NCI-H1048 (cell line): ENCODE measurements around the gene OGG1.
A peak's percentile ranks its signal among the peaks of the same experiment; 100 is the strongest.

Source experiments
- DNase-seq: peaks from one replicate; lab custom pipeline; 2025; lab: John Stamatoyannopoulos, UW

OGG1 gene

DNA sequence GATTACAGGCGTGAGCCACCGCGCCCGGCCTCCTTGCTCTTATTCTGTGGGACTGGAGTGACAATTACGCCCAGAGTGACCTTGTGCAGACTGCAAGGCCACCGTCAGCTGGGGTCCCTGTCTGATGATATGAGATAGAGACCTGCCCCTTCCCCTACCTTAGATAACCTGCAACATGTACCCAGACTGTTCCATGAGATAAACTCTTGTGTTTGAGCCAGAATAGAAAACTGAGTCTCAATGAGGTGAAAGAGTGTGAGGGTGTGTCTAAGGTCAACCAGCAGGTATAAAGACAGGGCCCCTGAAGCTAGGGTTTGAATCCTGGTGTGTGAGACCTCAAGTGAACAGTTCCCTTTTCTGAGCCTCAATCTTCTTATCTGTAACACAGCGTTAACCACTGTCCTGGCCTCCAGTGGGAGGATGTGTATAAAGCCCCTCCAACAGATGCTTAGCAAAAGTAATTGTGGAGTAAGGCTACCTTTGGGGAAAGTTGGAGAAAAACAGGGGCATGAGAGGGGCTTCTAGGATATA lies 36.5 kb downstream of the OGG1 start:
- DNase-seq: no peak

DNA sequence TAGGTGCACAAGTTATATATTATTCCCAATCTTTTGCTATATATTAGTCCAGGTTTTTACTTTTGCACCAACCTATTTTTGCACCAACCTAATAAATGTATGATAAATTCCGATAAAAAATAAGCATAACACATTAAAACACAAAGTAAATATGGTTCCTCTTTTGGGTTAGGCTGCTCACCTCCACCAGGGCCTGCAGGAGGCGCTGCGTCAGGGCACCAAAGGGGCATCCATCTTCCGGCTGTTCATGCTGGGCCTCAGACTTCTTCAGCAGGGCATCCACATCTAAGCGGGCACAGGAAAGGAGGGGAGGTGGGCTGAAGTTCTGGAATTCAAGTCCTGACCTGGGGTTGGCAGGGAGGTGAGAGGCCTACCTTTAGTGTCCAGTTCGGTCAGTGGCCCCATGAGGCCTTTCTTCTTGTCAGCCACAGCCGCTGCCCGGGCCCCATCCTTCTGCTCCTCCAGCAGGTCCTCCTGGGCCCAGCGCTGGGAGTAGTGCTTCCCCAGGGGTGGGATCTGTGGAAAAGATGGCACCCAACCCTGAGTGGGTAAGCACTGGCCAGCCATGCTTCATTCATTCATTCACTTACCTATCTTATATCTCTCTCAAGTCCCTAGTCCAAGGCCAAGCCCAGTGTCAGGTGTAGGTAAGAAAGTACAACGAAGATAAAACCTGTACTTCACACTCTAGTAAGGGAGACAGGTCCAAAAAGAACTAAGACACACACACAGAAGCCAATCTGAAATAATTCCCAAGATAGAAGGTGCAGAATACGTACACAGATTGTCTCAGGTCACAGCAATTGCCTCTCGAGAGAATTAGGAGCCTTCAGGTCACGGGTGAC lies 37.3 kb downstream of the OGG1 start:
- no peak for DNase-seq

DNA sequence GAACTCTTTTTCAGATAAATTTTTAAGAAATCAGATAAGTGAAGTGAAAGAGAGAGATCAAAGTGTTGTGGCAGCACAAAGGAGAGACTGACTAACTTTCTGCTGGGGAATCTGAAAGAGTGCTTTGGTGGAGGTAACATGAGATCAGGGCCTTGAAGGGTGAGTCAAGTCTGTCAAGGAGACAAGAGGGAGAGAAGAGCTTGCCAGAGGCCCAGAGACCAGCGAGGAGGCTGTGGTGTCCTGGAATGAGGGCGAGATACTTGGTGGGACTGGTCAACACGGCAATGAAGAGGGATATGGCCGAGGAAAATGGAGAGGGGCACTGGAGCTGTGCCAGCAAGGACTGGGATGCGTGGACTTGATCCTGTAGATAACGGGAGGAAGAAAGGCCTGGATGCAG lies 38.0 kb downstream of the OGG1 start:
- DNase-seq: no peak

DNA sequence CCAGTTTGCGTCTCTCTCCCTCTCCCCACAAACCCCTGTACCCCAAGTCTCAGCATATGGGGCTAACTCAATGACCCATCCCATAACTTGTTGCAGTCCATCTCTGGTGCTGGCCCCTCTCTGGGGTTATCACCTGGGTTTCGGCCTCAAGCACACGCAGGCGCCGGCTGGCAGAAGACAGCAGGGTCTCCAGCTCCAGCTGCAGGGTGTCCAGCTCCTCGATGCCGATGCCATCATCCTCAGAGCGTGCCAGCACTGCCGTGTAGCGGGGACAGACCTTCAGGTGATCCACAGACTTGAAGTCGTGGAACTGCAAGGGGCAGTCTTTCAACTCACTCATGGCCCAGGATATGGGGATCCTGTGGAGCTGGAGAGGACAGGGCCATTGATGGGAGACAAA lies 41.4 kb downstream of the OGG1 start:
- DNase-seq: no peak

DNA sequence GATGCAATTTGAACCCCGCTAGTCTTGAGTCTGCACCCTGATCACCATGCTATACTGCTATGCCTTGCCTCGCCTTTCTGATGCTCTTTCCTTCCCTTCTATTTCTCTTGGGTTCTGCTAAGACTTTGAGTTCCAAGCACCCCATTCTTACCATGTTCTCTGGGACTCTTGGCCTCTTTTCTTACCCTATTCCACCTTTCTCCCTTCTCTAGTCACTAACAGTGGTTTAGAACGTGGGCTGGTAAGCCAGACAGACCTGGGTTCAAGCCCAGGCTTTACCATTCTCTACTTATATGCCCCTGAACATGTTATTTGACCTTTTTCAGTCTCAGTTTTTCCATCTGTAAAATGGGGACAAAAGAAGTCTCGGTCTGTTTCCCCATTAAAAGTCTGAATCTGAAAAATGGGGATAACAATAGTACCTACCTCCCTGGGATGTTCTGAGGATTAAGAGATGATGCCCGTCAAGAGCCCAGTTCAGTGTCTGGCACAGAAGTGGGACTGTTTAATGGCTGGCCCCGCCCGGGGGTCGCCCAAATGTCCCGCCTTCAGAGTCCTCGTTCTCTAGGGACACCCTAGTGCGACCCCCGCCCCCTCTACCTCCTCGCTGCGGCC lies 42.1 kb downstream of the OGG1 start:
- DNase-seq: no peak

DNA sequence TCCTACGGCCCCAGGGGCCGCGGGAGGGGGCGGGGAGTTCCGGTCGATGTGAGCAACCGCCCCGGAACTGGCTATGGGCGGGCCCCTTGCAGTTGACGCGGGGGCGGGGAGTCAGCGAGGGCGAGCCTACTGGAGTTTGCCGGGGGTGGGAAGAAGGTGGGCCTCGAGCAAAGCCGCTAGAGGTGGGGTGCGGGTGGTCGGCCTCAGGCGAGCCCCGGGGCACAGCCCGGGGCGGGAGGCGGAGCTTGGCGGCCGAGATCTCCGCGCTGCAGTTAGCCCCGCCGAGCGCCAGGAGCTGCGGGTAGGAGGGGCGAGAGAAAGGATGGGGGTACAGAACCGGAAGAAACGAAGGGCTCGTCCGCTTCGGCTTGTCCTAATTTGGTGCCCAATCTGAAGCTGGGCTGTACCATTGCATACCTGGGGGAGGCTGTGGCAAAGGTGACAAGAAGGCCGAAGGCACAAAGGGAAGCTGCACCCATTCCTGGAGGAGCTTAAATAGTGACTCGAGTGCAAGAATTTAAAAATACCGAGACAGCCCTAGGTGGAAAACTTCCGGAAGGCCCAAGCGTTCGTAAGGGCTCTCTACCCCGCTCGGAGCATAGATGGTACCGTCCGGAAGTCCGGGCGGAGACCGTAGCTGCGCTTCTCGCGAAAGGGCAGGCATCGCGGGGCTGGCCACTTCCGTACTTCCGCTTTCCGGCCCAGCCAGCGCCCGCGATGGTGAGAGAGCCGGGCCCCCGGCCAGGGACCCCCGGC lies 42.8 kb downstream of the OGG1 start, which contains the start of the genes ARPC4 and TADA3:
TSS of gene ARPC4 (plus strand) at position 678 of the 756 bp plus-strand sequence. CDS start at position 718, 40 bp downstream.
TSS of gene TADA3 (minus strand) at position 69 of the 756 bp plus-strand sequence. CDS start 1,007 bp downstream, outside the sequence.
- DNase-seq: peak; percentile 86

DNA sequence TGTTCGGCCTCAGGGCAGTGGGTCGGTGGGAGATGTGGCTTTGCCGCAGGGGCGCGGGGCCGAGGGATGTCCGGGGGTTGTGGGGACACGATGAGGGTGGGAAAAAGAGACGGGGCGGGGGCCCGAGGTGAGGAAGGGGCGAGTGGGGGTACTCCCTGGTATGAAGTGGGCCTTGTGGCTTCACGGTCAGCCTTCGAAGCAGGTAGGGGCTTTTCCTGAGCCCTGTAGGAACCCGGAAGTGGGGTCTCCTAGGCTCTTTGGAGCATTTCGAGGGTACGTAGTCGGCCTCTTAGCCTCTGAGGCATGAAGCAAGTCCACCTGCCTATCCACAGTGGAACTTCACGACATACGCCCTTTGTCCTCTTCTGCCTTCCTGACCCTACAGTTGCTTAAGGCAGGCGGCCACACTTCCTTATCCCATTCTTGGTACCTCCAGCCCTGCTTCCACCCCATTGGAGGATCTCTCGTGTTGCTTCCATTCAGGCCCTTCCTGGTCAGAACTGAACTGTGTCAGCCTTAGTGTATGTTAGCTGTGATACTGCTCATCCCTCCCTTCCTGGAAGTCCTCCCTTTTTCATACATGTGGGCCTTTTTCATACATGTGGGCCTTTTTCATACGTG lies 43.5 kb downstream of the OGG1 start:
- no peak for DNase-seq

DNA sequence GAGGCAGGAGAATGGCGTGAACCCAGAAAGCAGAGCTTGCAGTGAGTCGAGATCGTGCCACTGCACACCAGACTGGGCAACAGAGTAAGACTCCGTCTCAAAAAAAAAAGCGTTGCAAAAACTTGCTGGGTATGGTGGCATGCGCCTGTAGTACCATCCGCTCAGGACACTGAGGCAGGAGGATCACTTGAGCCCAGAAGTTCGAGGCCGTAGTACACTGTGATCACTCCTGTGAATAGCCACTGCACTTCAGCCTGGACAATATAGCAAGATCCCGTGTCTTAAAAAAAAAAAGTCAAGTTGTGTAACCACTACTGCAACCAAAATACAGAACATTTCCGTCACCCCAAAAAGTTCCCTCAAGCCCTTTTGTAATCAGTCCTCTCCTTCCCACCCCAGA lies 44.6 kb downstream of the OGG1 start:
- DNase-seq: no peak

DNA sequence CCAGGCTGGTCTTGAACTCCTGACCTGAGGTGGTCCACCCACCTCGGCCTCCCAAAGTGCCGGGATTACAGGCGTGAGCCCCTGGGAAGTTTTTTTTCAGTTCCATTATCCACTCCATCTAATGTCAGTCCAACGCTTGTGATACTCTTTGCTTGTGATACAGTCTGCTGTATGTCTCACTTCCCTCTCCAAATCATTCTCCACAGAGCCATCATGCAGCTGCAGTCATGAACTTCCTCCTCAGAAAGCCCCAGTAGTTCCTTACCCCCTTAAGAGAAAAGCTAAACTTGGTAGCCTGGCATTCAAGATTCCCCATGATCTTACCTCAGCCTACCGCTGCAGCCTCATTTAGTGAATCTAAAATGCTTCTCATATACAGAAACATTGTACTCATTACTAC lies 45.5 kb downstream of the OGG1 start:
- DNase-seq: no peak

DNA sequence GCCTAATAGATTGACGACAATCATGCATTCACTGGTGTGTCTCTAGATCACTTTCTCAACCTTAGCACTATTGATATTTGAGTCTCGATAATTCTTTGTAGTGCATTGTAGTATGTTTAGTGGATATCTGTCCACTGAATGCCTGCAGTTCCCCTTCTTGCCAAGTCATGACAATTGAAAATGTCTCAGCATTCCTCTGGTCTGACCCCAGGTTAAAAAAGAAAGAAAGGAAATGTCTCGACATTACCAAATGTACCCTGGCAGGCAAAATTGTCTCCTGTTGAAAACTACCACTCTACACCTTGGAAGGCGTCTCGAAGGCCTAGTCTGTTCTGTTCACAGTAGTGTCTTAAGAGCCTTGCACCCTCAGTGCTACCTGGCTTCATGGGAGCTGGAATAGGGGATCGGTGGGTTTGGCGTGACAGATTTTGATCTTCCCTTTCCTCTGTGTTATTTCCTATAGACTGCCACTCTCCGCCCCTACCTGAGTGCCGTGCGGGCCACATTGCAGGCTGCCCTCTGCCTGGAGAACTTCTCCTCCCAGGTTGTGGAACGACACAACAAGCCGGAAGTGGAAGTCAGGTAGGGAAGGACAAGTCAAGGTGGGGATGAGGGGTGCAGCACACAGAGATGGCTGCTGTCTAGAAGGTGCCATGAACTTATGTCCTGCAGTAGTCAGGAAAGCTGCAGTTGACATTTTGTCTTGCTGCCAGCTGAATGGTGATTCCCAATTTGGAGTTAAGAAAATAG lies 47.6 kb downstream of the OGG1 start:
- DNase-seq: no peak

DNA sequence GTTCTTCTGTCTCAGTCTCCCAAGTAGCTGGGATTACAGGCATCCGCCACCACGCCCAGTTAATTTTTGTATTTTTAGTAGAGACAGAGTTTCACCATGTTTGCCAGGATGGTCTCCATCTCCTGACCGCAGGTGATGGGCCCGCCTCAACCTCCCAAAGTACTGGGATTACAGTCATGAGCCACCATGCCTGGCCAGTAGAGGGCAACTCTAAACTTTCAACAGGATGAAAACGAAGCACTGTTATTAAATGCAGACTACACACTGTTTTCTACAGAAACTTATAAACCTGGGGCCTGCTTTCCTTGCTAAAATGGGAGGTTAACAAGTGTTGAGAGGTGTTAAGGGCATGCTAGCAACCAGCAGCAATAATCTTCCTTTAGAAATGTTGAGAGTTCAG lies 50.8 kb downstream of the OGG1 start:
- DNase-seq: no peak

DNA sequence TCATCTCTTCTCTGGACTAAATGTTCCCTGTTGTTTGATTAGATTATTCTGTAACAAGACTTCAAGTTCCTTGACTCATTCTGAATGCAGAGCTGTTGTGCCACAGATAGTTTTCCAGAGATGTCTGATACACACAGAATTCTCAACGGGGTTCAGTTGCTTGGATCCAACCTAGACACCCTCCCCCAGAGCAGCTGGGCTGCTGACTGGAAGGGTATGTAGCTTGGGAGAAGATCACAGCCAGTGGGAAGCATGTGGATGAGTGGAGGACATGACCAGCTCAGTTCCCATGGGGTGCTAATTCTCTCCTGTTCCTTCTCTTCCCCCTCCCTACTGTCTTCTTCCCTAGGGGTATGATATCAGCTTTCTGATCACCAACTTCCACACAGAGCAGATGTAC lies 53.7 kb downstream of the OGG1 start:
- DNase-seq: no peak

DNA sequence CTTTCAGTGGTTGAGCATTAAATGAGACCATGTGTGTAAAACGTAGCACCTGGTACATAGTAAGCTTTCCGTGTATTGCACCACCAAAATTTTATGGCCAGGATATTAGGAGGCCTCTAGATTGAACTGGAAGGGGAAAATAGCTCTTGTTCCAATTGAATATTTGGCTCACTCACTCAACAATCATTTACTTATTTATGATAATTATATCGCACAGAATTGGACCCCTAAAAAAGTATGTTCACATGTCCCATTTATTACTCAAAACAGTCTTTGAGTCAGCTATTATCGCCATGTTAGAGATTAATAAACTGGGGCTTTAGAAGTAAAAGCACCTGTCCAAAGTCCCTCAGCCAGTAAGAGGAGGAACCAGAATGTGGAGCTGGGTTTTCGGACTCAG lies 55.2 kb downstream of the OGG1 start:
- no peak for DNase-seq

DNA sequence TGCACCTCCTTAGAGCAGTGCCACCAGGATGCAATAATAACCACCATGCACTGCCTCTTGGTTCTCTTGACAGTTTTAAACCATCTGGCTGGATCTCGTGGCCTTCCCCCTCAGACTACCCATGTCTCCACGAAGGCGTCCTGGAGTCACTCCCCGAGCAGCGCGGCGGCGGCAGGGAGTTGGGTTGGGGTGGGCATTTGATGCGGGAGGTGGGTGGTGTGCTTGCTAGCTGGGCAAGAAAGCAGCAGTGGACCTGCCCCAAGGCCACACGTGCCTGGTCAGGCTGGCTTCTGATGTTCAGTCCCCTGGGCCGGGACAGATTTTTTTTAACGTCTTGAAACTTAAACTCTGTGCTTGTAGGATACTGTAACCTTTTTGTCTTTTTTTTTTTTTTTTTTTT lies 56.4 kb downstream of the OGG1 start:
- DNase-seq: no peak
